Stimulated activated CD8-positive, alpha-beta memory T cell treated with anti-CD3 and anti-CD28 coated beads, Interleukin-7, amount 100 ng/mL, for 24 hours (primary cell): Measurements from ENCODE around the gene NF1.

ENCODE experiments used
- DNase-seq: peaks from one replicate; pipeline ENCODE4 v3.0.0-alpha.2; 2020; ENCODE audit warnings: low read depth

The NF1 gene

GRCh38 chr17:31408586-31408985 lies 313.8 kb downstream of the NF1 start:
- DNase-seq = no peak

GRCh38 chr17:31411707-31412285 lies 317.0 kb downstream of the NF1 start:
- DNase-seq = no peak

GRCh38 chr17:31412511-31412910 lies 317.7 kb downstream of the NF1 start:
- DNase-seq = no peak

GRCh38 chr17:31413081-31413799 lies 318.5 kb downstream of the NF1 start:
- no peak for DNase-seq

GRCh38 chr17:31413874-31414549 lies 319.2 kb downstream of the NF1 start:
- DNase-seq = no peak

GRCh38 chr17:31414550-31414918 lies 319.8 kb downstream of the NF1 start:
- DNase-seq = no peak

- DNase-seq = no peak
These were observed 320.3 kb downstream of the NF1 start for GRCh38 chr17:31415004-31415454.

GRCh38 chr17:31415640-31416502 lies 321.1 kb downstream of the NF1 start:
- no peak for DNase-seq

GRCh38 chr17:31416503-31416923 lies 321.7 kb downstream of the NF1 start:
- no peak for DNase-seq

GRCh38 chr17:31417051-31417792 lies 322.4 kb downstream of the NF1 start:
- DNase-seq = no peak

- DNase-seq = no peak
These were observed 324.1 kb downstream of the NF1 start for GRCh38 chr17:31418773-31419350.

GRCh38 chr17:31422443-31422842 lies 327.7 kb downstream of the NF1 start:
- DNase-seq = no peak

- DNase-seq = no peak
These were observed 330.1 kb downstream of the NF1 start for GRCh38 chr17:31424944-31425281.

GRCh38 chr17:31425282-31426040 lies 330.7 kb downstream of the NF1 start:
- no peak for DNase-seq
